IMR-90 (cell line): Measurements from ENCODE around the gene FLII. TPM values are rescaled to one million over a fixed set of nuclear protein-coding genes. Genes with fewer than 3 reads are reported as not detected.
A peak's percentile ranks its signal among the peaks of the same experiment; 100 is the strongest.

ENCODE experiments used
- ATAC-seq: fragments of 200-7000 bp; cut with Tn5 transposase; 2 replicates; pipeline ENCODE4 v1.9.1; 2020; ENCODE audit warnings: low read depth, mild to moderate bottlenecking, moderate library complexity
- BruUV-seq: library from RNA; stranded (reverse); fragments of 400-500 nt; replicated peaks from 2 replicates; lab custom pipeline; 2021; lab: Mats Ljungman, UMichigan
- CTCF ChIA-PET: fragments of 300-600 bp; formaldehyde crosslinking; extraction: SDS; loops from one replicate; lab custom pipeline; 2021; ENCODE audit warnings: antibody characterized with exemption; lab: Yijun Ruan, JAX
- POLR2A ChIA-PET: fragments of 300-600 bp; sonication (Branson Sonifier 250); formaldehyde crosslinking; loops from one replicate; lab custom pipeline; 2022; ENCODE audit warnings: antibody characterized with exemption; ENCODE audit not compliant: unreplicated experiment; lab: Charles Lee
- DNase-seq: peaks from one replicate; pipeline ENCODE4 v3.0.0; 2013
- H2AFZ ChIP-seq: replicated peaks from 2 replicates; pipeline ENCODE3; 2013; ENCODE audit warnings: low read length, mild to moderate bottlenecking; ENCODE audit not compliant: poor library complexity
- H2AK5ac ChIP-seq: 2 replicates; pipeline ENCODE4 v1.6.1; 2013; ENCODE audit warnings: low read depth, low read length, inconsistent platforms
- H2AK9ac ChIP-seq: replicated peaks from 2 replicates; pipeline ENCODE3; 2013; ENCODE audit warnings: mild to moderate bottlenecking, low read depth, low read length, moderate library complexity; ENCODE audit not compliant: poor library complexity
- H2BK120ac ChIP-seq: 2 replicates; pipeline ENCODE4 v1.6.1; 2013; ENCODE audit warnings: low read depth, low read length, inconsistent platforms
- H2BK15ac ChIP-seq: 3 replicates; pipeline ENCODE4 v1.6.1; 2013; ENCODE audit warnings: low read depth, low read length, inconsistent platforms
- H2BK20ac ChIP-seq: 2 replicates; pipeline ENCODE4 v1.6.1; 2013; ENCODE audit warnings: low read depth, mild to moderate bottlenecking, inconsistent platforms, low read length, moderate library complexity
- H2BK5ac ChIP-seq: 2 replicates; pipeline ENCODE4 v1.6.1; 2013; ENCODE audit warnings: mild to moderate bottlenecking, low read depth, low read length, inconsistent platforms; ENCODE audit not compliant: poor library complexity, severe bottlenecking
- H3K14ac ChIP-seq: replicated peaks from 2 replicates; pipeline ENCODE4 v1.6.1; 2013; ENCODE audit warnings: low read depth, low read length, inconsistent platforms
- H3K18ac ChIP-seq: 2 replicates; pipeline ENCODE4 v1.6.1; 2013; ENCODE audit warnings: low read depth, low read length, control low read depth
- H3K23ac ChIP-seq: 2 replicates; pipeline ENCODE4 v1.6.1; 2013; ENCODE audit warnings: low read depth, low read length, inconsistent platforms
- H3K27ac ChIP-seq: 2 replicates; pipeline ENCODE4 v1.5.1; 2013; ENCODE audit warnings: mild to moderate bottlenecking, control low read depth, low read length; ENCODE audit not compliant: insufficient read depth
- H3K27me3 ChIP-seq: 2 replicates; pipeline ENCODE4 v1.6.1; 2013; ENCODE audit warnings: low read length; ENCODE audit not compliant: control insufficient read depth, insufficient read depth
- H3K36me3 ChIP-seq: 2 replicates; pipeline ENCODE4 v1.6.1; 2013; ENCODE audit warnings: low read length, mixed read lengths; ENCODE audit not compliant: control insufficient read depth, insufficient read depth
- H3K4ac ChIP-seq: 2 replicates; pipeline ENCODE4 v1.6.1; 2013; ENCODE audit warnings: low read depth, low read length, inconsistent platforms
- H3K4me1 ChIP-seq: 2 replicates; pipeline ENCODE4 v1.6.1; 2013; ENCODE audit warnings: low read length, mixed read lengths; ENCODE audit not compliant: control insufficient read depth, insufficient read depth
- H3K4me2 ChIP-seq: 2 replicates; pipeline ENCODE4 v1.6.1; 2013; ENCODE audit warnings: low read depth, mild to moderate bottlenecking, control low read depth, low read length, moderate library complexity
- H3K4me3 ChIP-seq: 2 replicates; pipeline ENCODE4 v1.5.1; 2013; ENCODE audit warnings: low read depth, mild to moderate bottlenecking, control low read depth, low read length, moderate library complexity; ENCODE audit not compliant: insufficient read depth
- H3K56ac ChIP-seq: 2 replicates; pipeline ENCODE4 v1.6.1; 2013; ENCODE audit warnings: low read length, inconsistent platforms; ENCODE audit not compliant: insufficient read depth; ENCODE audit errors: extremely low read depth
- H3K79me1 ChIP-seq, 2 experiments: 2 replicates each; pipeline ENCODE4 v1.6.1; 2013; ENCODE audit warnings: low read length in 2 of 2, inconsistent platforms in 1 of 2, low read depth in 1 of 2
- H3K9ac ChIP-seq: 2 replicates; pipeline ENCODE4 v1.6.1; 2013; ENCODE audit warnings: low read depth, low read length, control low read depth
- H3K9me1 ChIP-seq: 2 replicates; pipeline ENCODE4 v1.6.1; 2013; ENCODE audit warnings: low read length, inconsistent platforms; ENCODE audit not compliant: insufficient read depth
- H3K9me3 ChIP-seq: 2 replicates; pipeline ENCODE4 v1.6.1; 2013; ENCODE audit warnings: low read length; ENCODE audit not compliant: control insufficient read depth, insufficient read depth
- H4K20me1 ChIP-seq: 2 replicates; pipeline ENCODE4 v1.6.1; 2013; ENCODE audit warnings: low read length, inconsistent platforms; ENCODE audit not compliant: insufficient read depth
- H4K5ac ChIP-seq: 2 replicates; pipeline ENCODE4 v1.6.1; 2013; ENCODE audit warnings: mild to moderate bottlenecking, low read depth, low read length, control low read depth
- H4K8ac ChIP-seq, 2 experiments: 2 replicates each; pipeline ENCODE4 v1.6.1; 2013; ENCODE audit warnings: low read depth in 2 of 2, low read length in 2 of 2, control low read depth in 1 of 2, inconsistent platforms in 1 of 2
- H4K91ac ChIP-seq: 2 replicates; pipeline ENCODE4 v1.6.1; 2013; ENCODE audit warnings: low read depth, low read length, inconsistent platforms; ENCODE audit not compliant: insufficient read depth
- BHLHE40 ChIP-seq: fragments of 150-350 bp; IDR thresholded peaks from 2 replicates; pipeline ENCODE4 v1.6.1; 2016; ENCODE audit warnings: mild to moderate bottlenecking, low read depth, low read length
- CHD1 ChIP-seq: IDR thresholded peaks from 2 replicates; pipeline ENCODE4 v1.6.1; 2012; ENCODE audit warnings: low read depth, low read length, improper control_type of control experiment
- CTCF ChIP-seq: conservative IDR thresholded peaks from 2 replicates; pipeline ENCODE4 v1.5.1; 2012; ENCODE audit warnings: mild to moderate bottlenecking, low read depth, low read length, improper control_type of control experiment
- FOS ChIP-seq: fragments of 150-350 bp; IDR thresholded peaks from 2 replicates; pipeline ENCODE4 v1.6.1; 2016; ENCODE audit warnings: low read depth, low read length
- MXI1 ChIP-seq: IDR thresholded peaks from 2 replicates; pipeline ENCODE4 v1.6.1; 2012; ENCODE audit warnings: low read depth, mild to moderate bottlenecking, low read length, moderate library complexity, borderline replicate concordance
- POLR2A ChIP-seq: IDR thresholded peaks from 2 replicates; pipeline ENCODE4 v1.6.1; 2012; ENCODE audit warnings: mild to moderate bottlenecking, low read depth, low read length
- RAD21 ChIP-seq: IDR thresholded peaks from 2 replicates; pipeline ENCODE4 v1.6.1; 2012; ENCODE audit warnings: low read length, improper control_type of control experiment
- RFX5 ChIP-seq: IDR thresholded peaks from 2 replicates; pipeline ENCODE4 v1.8.0; 2012; ENCODE audit warnings: low read depth, mild to moderate bottlenecking, low read length, moderate library complexity
- SMC3 ChIP-seq: fragments of 150-350 bp; IDR thresholded peaks from 2 replicates; pipeline ENCODE4 v1.6.1; 2016; ENCODE audit warnings: low read depth, mild to moderate bottlenecking, antibody characterized with exemption, low read length, moderate library complexity
- WGBS, 2 experiments: methylation state at CpG; one replicate each; pipeline versions ENCODE4 v1.1.5 to v1.1.7; 2013; ENCODE audit warnings: missing lambda C conversion rate in 2 of 2; ENCODE audit not compliant: insufficient read length in 1 of 2; ENCODE audit errors: extremely low coverage in 2 of 2; 5-methylcytosine and 5-hydroxymethylcytosine counted together
- dilution Hi-C: fragments of 300-500 bp; cut with HindIII; formaldehyde crosslinking; loops from one replicate; pipeline ENCODE4 v1.14.3; 2018; ENCODE audit warnings: low sequenced_read_pairs; ENCODE audit not compliant: unreplicated experiment
- in situ Hi-C: fragments of 300-500 bp; cut with MboI; formaldehyde crosslinking; loops from 3 replicates; pipeline ENCODE4 v1.14.3; 2019; ENCODE audit warnings: low sequenced_read_pairs, inconsistent platforms, mixed read lengths
- intact Hi-C: fragments of 100-400 bp; cut with micrococcal nuclease; formaldehyde crosslinking; loops from 2 replicates; pipeline ENCODE4 v1.10.0; 2022
- polyA plus RNA-seq, 3 experiments: library from polyadenylated mRNA; depleted of rRNA; stranded (reverse); fragments of >200 nt; gene quantifications; 2 replicates each; pipeline ENCODE4 v1.2.3, GENCODE V29; 2012; ENCODE audit warnings: low replicate concordance in 1 of 3
- total RNA-seq: library from RNA; depleted of rRNA; stranded (reverse); fragments of >200 nt; gene quantifications from 2 replicates; pipeline ENCODE4 v1.2.3, GENCODE V29; 2012

FLII gene
- total and polyA plus RNA-seq, 2 of the 4 experiments (the other 2 are of a cell fraction): 263 to 290 TPM

GRCh38 chr17:18208092-18208491 is 50.4 kb downstream of the FLII start:
- no peak overlapping the region for H2BK15ac ChIP-seq
- peaks cover 54% of the 10 kb centered on the region for H4K20me1 ChIP-seq
- ATAC-seq (no peak), DNase-seq (no peak)
- intact Hi-C loops (no loop called here), dilution Hi-C loops (no loop called here), in situ Hi-C loops (no loop called here)
- H3K23ac ChIP-seq: no peak overlapping the region
- WGBS, 2 experiments: 95% methylated on average over 12 of the region's 19 CpGs; no CpG with 5 or more reads in 1 of the 2 experiments
- no peak overlapping the region for H2BK120ac ChIP-seq
- H3K4me2 ChIP-seq: no peak overlapping the region
- no peak overlapping the region for H2AK9ac ChIP-seq
- H3K27me3 ChIP-seq: no peaks in the 10 kb centered on the region
- BruUV-seq: no TSS peak
- no peak overlapping the region for H3K4me3 ChIP-seq
- TF ChIP-seq CHD1 (no peak), SMC3 (no peak), MXI1 (no peak), FOS (no peak), RAD21 (no peak), BHLHE40 (no peak), CTCF (no peak), POLR2A (no peak), RFX5 (no peak)
- ChIA-PET CTCF (interaction anchor here (0.7 kb wide), 2 partner anchors 84 to 119 kb away, joined by 5 to 8 read pairs; no protein-coding TSS in a partner anchor), POLR2A (no interaction called here)
- H3K9me3 ChIP-seq: no peaks in the 10 kb centered on the region
- H3K9me1 ChIP-seq: peaks cover 16% of the 10 kb centered on the region
- H3K9ac ChIP-seq: no peak overlapping the region
- H3K36me3 ChIP-seq: peaks cover 57% of the 10 kb centered on the region
- no peak overlapping the region for H3K14ac ChIP-seq
- H3K56ac ChIP-seq: no peak overlapping the region
- no peak overlapping the region for H4K91ac ChIP-seq
- H2AK5ac ChIP-seq: no peak overlapping the region
- peaks cover 16 to 60% of the 10 kb centered on the region in 2 experiments for H3K79me1 ChIP-seq
- no peak overlapping the region for H3K4ac ChIP-seq
- H3K27ac ChIP-seq: no peak overlapping the region
- H4K5ac ChIP-seq: no peak overlapping the region
- peak overlapping the region; percentile 29 for H2AFZ ChIP-seq
- H3K4me1 ChIP-seq: no peaks in the 10 kb centered on the region
- no peak overlapping the region for H2BK20ac ChIP-seq
- H3K18ac ChIP-seq: no peak overlapping the region
- H4K8ac ChIP-seq: no peak overlapping the region
- H2BK5ac ChIP-seq: no peak overlapping the region
